Neural crest cell (in vitro differentiated cells): ENCODE measurements around the gene ZNF536. TPM values are rescaled to one million over a fixed set of nuclear protein-coding genes. Genes with fewer than 3 reads are reported as not detected.

ENCODE experiments used
- DNase-seq: peaks from one replicate; pipeline ENCODE4 v3.0.0; 2021; ENCODE audit warnings: low read depth, mixed read lengths, low spot score
- H3K27ac Mint-ChIP-seq: one replicate; pipeline ENCODE4 v1.8.0; 2021; ENCODE audit warnings: mild to moderate bottlenecking, mixed read lengths; ENCODE audit not compliant: unreplicated experiment
- H3K27me3 Mint-ChIP-seq: 2 replicates; pipeline ENCODE4 v1.8.0; 2021; ENCODE audit warnings: low read depth, mild to moderate bottlenecking, mixed read lengths
- H3K36me3 Mint-ChIP-seq: 2 replicates; pipeline ENCODE4 v1.8.0; 2021; ENCODE audit warnings: low read depth, mild to moderate bottlenecking, mixed read lengths
- H3K4me1 Mint-ChIP-seq: 2 replicates; pipeline ENCODE4 v1.8.0; 2021; ENCODE audit warnings: mixed read lengths
- H3K4me3 Mint-ChIP-seq: one replicate; pipeline ENCODE4 v1.8.0; 2021; ENCODE audit warnings: mild to moderate bottlenecking, mixed read lengths
- H3K9me3 Mint-ChIP-seq: 2 replicates; pipeline ENCODE4 v1.8.0; 2021; ENCODE audit warnings: mixed read lengths
- CTCF ChIP-seq: fragments of 200-600 bp; sonication (generic); conservative IDR thresholded peaks from 2 replicates; pipeline ENCODE4 v1.5.0; 2021; ENCODE audit warnings: antibody characterized with exemption, mild to moderate bottlenecking
- total RNA-seq: library from RNA; stranded (reverse); gene quantifications from 2 replicates; pipeline ENCODE4 v1.2.1, GENCODE V29; 2021

ZNF536 gene
- total RNA-seq, 1 donor from 2014 or later = 22.0 TPM

- Mint-ChIP-seq H3K9me3 (no peaks in the 10 kb centered on the region), H3K36me3 (peaks cover 8% of the 10 kb centered on the region), H3K4me3 (no peak overlapping the region), H3K4me1 (peaks cover 12% of the 10 kb centered on the region), H3K27me3 (no peaks in the 10 kb centered on the region), H3K27ac (no peak overlapping the region)
- no peak for TF ChIP-seq CTCF
- no peak for DNase-seq
These were observed 171.2 kb downstream of the ZNF536 start for GRCh38 chr19:30543243-30543945.

GRCh38 chr19:30545752-30546151 is 173.6 kb downstream of the ZNF536 start:
- Mint-ChIP-seq H3K9me3 (no peaks in the 10 kb centered on the region), H3K36me3 (peaks cover 10% of the 10 kb centered on the region), H3K27ac (no peak overlapping the region), H3K27me3 (no peaks in the 10 kb centered on the region), H3K4me1 (peaks cover 17% of the 10 kb centered on the region), H3K4me3 (no peak overlapping the region)
- no peak for DNase-seq
- TF ChIP-seq CTCF = no peak

GRCh38 chr19:30546332-30546731 is 174.1 kb downstream of the ZNF536 start:
- DNase-seq = no peak
- Mint-ChIP-seq H3K36me3 (peaks cover 10% of the 10 kb centered on the region), H3K4me1 (peaks cover 18% of the 10 kb centered on the region), H3K4me3 (no peak overlapping the region), H3K27me3 (no peaks in the 10 kb centered on the region), H3K27ac (no peak overlapping the region), H3K9me3 (no peaks in the 10 kb centered on the region)
- TF ChIP-seq CTCF = no peak

- Mint-ChIP-seq H3K27me3 (no peaks in the 10 kb centered on the region), H3K27ac (no peak overlapping the region), H3K4me3 (no peak overlapping the region), H3K4me1 (peaks cover 18% of the 10 kb centered on the region), H3K36me3 (peaks cover 10% of the 10 kb centered on the region), H3K9me3 (no peaks in the 10 kb centered on the region)
- no peak for TF ChIP-seq CTCF
- no peak for DNase-seq
These were observed 175.1 kb downstream of the ZNF536 start for GRCh38 chr19:30547246-30547645.

- no peak for TF ChIP-seq CTCF
- H3K36me3 Mint-ChIP-seq = peaks cover 10% of the 10 kb centered on the region
- H3K9me3 Mint-ChIP-seq = no peaks in the 10 kb centered on the region
- H3K27me3 Mint-ChIP-seq = no peaks in the 10 kb centered on the region
- no peak overlapping the region for H3K27ac Mint-ChIP-seq
- H3K4me1 Mint-ChIP-seq = peaks cover 18% of the 10 kb centered on the region
- no peak overlapping the region for H3K4me3 Mint-ChIP-seq
- DNase-seq = no peak
These were observed 177.0 kb downstream of the ZNF536 start for GRCh38 chr19:30549151-30549550.
